NCI-H1694 (cell line): Measurements from ENCODE around the gene EGF.
"Not testable (repeated sequence)": the region's sequence is repeated elsewhere in the genome, so short reads cannot be mapped to it uniquely, and the experiment has no call there.

ENCODE experiments used
- DNase-seq: peaks from one replicate; lab custom pipeline; 2025; lab: John Stamatoyannopoulos, UW

The EGF gene

GRCh38 chr4:109912706-109913595 lies at the start of gene EGF:
EGF (plus strand) TSS chr4:109912883; CDS start chr4:109913336, 453 bp downstream.
- no peak for DNase-seq

GRCh38 chr4:109864134-109864533 lies 48.5 kb upstream of the EGF start:
- DNase-seq, result no peak

- no peak for DNase-seq
These were observed 42.6 kb upstream of the EGF start for GRCh38 chr4:109870061-109870460.

- no peak for DNase-seq
These were observed 40.6 kb upstream of the EGF start for GRCh38 chr4:109872065-109872464.

GRCh38 chr4:109872950-109873656 lies 39.6 kb upstream of the EGF start:
- DNase-seq, result no peak

GRCh38 chr4:109873791-109874514 lies 38.7 kb upstream of the EGF start:
- DNase-seq, result no peak

GRCh38 chr4:109875106-109875505 lies 37.6 kb upstream of the EGF start:
- DNase-seq, result no peak

- DNase-seq, result not testable (repeated sequence)
These were observed 37.1 kb upstream of the EGF start for GRCh38 chr4:109875553-109875952.

- no peak for DNase-seq
These were observed 35.9 kb upstream of the EGF start for GRCh38 chr4:109876634-109877265.

- no peak for DNase-seq
These were observed 35.3 kb upstream of the EGF start for GRCh38 chr4:109877400-109877799.

GRCh38 chr4:109878355-109878754 lies 34.3 kb upstream of the EGF start:
- no peak for DNase-seq

GRCh38 chr4:109879081-109879480 lies 33.6 kb upstream of the EGF start:
- DNase-seq, result no peak

- DNase-seq, result no peak
These were observed 32.9 kb upstream of the EGF start for GRCh38 chr4:109879636-109880314.

GRCh38 chr4:109886303-109886702 lies 26.4 kb upstream of the EGF start:
- DNase-seq, result no peak

GRCh38 chr4:109887071-109887470 lies 25.6 kb upstream of the EGF start:
- no peak for DNase-seq

GRCh38 chr4:109890076-109890475 lies 22.6 kb upstream of the EGF start:
- DNase-seq, result no peak

GRCh38 chr4:109902559-109903251 lies 10.0 kb upstream of the EGF start:
- DNase-seq, result no peak

- DNase-seq, result no peak
These were observed 4.0 kb upstream of the EGF start for GRCh38 chr4:109908731-109909130.

- no peak for DNase-seq
These were observed 2.4 kb upstream of the EGF start for GRCh38 chr4:109910256-109910655.

GRCh38 chr4:109913596-109914241 lies 1.0 kb downstream of the EGF start:
- DNase-seq, result no peak
